ENCODE results near the gene CCDC34. TPM values are rescaled to one million over a fixed set of nuclear protein-coding genes. Genes with fewer than 3 reads are reported as not detected.

Gene CCDC34
- total RNA-seq, 4 donors from 2014 or later = 3.2 to 8.0 (median 4.0) TPM

DNA sequence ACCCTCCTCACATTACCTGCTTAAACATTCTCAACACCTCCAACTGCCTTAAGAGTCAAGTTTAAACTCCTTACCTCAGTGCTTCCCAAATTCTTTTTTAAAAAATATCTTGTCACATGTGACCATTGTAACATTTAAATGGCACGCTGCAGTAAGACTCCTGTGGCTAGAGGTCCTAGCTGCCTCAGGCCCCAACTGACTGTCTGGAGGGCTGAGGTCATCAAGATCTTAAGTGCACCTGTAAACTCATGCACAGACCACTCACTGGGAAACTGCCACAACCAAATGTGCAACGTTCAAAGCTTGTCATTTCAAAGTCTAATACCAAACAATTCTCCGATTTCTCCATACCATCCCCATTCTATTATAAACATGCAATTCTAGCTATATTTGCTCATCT is 16.4 kb upstream of the CCDC34 start:
- WGBS = 72% methylated on average over 3 of the region's 3 CpGs
- no peak for DNase-seq (ENCODE audit: low spot score in 2 of 2)
- Histone ChIP-seq H3K27ac (no peak overlapping the region), H3K9me3 (no peaks in the 10 kb centered on the region), H3K36me3 (peaks cover 53% of the 10 kb centered on the region), H3K4me3 (no peak overlapping the region), H3K4me1 (no peaks in the 10 kb centered on the region), H3K27me3 (no peaks in the 10 kb centered on the region)
- TF ChIP-seq POLR2A (IDR thresholded peaks at IDR 0.05) (no peak), EP300 (IDR thresholded peaks at IDR 0.05) (no peak)

- H3K4me3 ChIP-seq = no peak overlapping the region
- H3K27me3 ChIP-seq = no peaks in the 10 kb centered on the region
- H3K4me1 ChIP-seq = no peaks in the 10 kb centered on the region
- TF ChIP-seq CTCF (IDR thresholded peaks at IDR 0.05) (no peak), POLR2A (IDR thresholded peaks at IDR 0.05) (no peak)
- H3K27ac ChIP-seq = no peak overlapping the region
- H3K9me3 ChIP-seq = no peaks in the 10 kb centered on the region
- no peak for DNase-seq (ENCODE audit: low spot score in 2 of 2)
- WGBS = 91% methylated on average over 2 of the region's 2 CpGs
- H3K36me3 ChIP-seq = peaks cover 71% of the 10 kb centered on the region
Observed at GRCh38 chr11:27375370-27375769, 12.4 kb upstream of the CCDC34 start.

GRCh38 chr11:27373856-27374602 is 11.0 kb upstream of the CCDC34 start:
- H3K36me3 ChIP-seq = peaks cover 64% of the 10 kb centered on the region
- 92% methylated on average over 6 of the region's 6 CpGs for WGBS
- no peaks in the 10 kb centered on the region for H3K4me1 ChIP-seq

GRCh38 chr11:27373392-27373791 is 10.4 kb upstream of the CCDC34 start:
- H3K27ac ChIP-seq = no peak overlapping the region
- TF ChIP-seq EP300 (IDR thresholded peaks at IDR 0.05) (no peak), POLR2A (IDR thresholded peaks at IDR 0.05) (no peak), CTCF (IDR thresholded peaks at IDR 0.05) (no peak), POLR2AphosphoS5 (IDR thresholded peaks at IDR 0.05) (no peak)
- peaks cover 66% of the 10 kb centered on the region for H3K36me3 ChIP-seq
- 95% methylated on average over 3 of the region's 3 CpGs for WGBS
- no peaks in the 10 kb centered on the region for H3K27me3 ChIP-seq
- H3K9me3 ChIP-seq = no peaks in the 10 kb centered on the region
- DNase-seq (ENCODE audit: low spot score in 2 of 2) = no peak
- H3K4me3 ChIP-seq = no peak overlapping the region
- H3K4me1 ChIP-seq = no peaks in the 10 kb centered on the region

More at GRCh38 chr11:27373856-27374602, 11.0 kb upstream of the CCDC34 start:
- TF ChIP-seq EP300 (IDR thresholded peaks at IDR 0.05) (no peak), POLR2AphosphoS5 (IDR thresholded peaks at IDR 0.05) (no peak), CTCF (IDR thresholded peaks at IDR 0.05) (no peak), POLR2A (IDR thresholded peaks at IDR 0.05) (no peak)
- Histone ChIP-seq H3K9me3 (no peaks in the 10 kb centered on the region), H3K27me3 (no peaks in the 10 kb centered on the region), H3K27ac (no peak overlapping the region), H3K4me3 (no peak overlapping the region)
- DNase-seq (ENCODE audit: low spot score in 2 of 2) = no peak

DNA sequence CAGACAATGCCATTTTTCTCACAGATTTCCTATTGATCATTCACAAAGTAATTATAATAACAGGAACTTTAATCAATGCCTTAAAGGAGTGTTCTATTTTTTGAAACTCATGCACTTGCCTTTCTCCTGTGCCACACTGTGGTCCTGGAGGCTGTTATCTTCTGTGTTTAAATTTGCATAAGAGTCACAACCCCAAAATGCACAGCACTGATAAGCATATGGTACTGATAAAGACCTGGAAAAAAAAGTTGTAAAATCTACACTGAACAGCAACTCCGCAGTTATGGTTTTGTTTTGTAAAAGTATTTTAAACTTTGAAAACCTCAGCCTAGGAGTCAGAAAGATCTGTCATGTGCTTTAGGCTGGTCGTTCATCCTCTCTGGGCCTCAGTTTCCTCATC is 9.1 kb upstream of the CCDC34 start:
- Histone ChIP-seq H3K27me3 (no peaks in the 10 kb centered on the region), H3K4me1 (no peaks in the 10 kb centered on the region), H3K4me3 (no peak overlapping the region), H3K9me3 (no peaks in the 10 kb centered on the region), H3K36me3 (peaks cover 67% of the 10 kb centered on the region), H3K27ac (no peak overlapping the region)
- 76% methylated on average over 2 of the region's 2 CpGs for WGBS
- DNase-seq (ENCODE audit: low spot score in 2 of 2) = no peak
- no peak for TF ChIP-seq CTCF (IDR thresholded peaks at IDR 0.05)
- no peak for TF ChIP-seq POLR2AphosphoS5 (IDR thresholded peaks at IDR 0.05)
- no peak for TF ChIP-seq EP300 (IDR thresholded peaks at IDR 0.05)
- TF ChIP-seq POLR2A (IDR thresholded peaks at IDR 0.05) = no peak

DNA sequence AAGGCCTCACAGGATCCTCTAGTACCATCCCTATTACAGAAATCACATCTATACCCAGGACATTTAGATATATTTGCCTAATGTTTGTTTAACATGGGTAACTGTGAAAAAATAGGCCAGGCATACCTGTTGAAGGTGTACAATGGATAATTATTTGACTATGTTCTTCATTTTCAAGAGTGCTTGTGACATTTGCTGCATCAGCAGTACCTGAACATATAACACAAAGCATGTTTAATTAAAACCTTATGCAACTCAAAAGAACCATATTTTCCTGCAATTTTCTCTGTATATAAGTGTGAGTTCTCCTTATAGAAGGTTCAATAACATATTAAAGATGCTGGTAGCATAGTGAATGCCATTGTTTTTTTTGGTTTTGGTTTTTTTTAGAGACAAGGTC is 8.5 kb upstream of the CCDC34 start:
- Histone ChIP-seq H3K27me3 (no peaks in the 10 kb centered on the region), H3K4me1 (no peaks in the 10 kb centered on the region), H3K9me3 (no peaks in the 10 kb centered on the region), H3K36me3 (peaks cover 64% of the 10 kb centered on the region), H3K4me3 (no peak overlapping the region), H3K27ac (no peak overlapping the region)
- TF ChIP-seq POLR2A (IDR thresholded peaks at IDR 0.05) (no peak), EP300 (IDR thresholded peaks at IDR 0.05) (no peak), POLR2AphosphoS5 (IDR thresholded peaks at IDR 0.05) (no peak), CTCF (IDR thresholded peaks at IDR 0.05) (no peak)
- no peak for DNase-seq (ENCODE audit: low spot score in 2 of 2)

Data from suprapubic skin (tissue), 4 donors.